Esophagus (tissue), 2 donors: Measurements from ENCODE around the gene MYL3. TPM values are rescaled to one million over a fixed set of nuclear protein-coding genes. Genes with fewer than 3 reads are reported as not detected.

Experiments
- H3K27ac ChIP-seq, 2 donors: one replicate each; pipeline ENCODE4 v1.5.1; 2013; ENCODE audit warnings: low read depth in 2 of 2, mild to moderate bottlenecking in 2 of 2, inconsistent platforms in 1 of 2, low read length in 1 of 2, moderate library complexity in 1 of 2
- H3K27me3 ChIP-seq, 2 donors: one replicate each; pipeline ENCODE4 v1.6.1; 2013; ENCODE audit warnings: low read length in 2 of 2, control low read depth in 1 of 2, mild to moderate bottlenecking in 1 of 2; ENCODE audit not compliant: insufficient read depth in 2 of 2, control insufficient read depth in 1 of 2
- H3K36me3 ChIP-seq, 2 donors: one replicate each; pipeline ENCODE4 v1.6.1; 2013; ENCODE audit warnings: low read length in 1 of 2; ENCODE audit not compliant: control insufficient read depth in 2 of 2, insufficient read depth in 2 of 2
- H3K4me1 ChIP-seq, 2 donors: one replicate each; pipeline ENCODE4 v1.6.1; 2013; ENCODE audit warnings: low read length in 1 of 2; ENCODE audit not compliant: control insufficient read depth in 2 of 2, insufficient read depth in 2 of 2
- H3K4me3 ChIP-seq, 2 donors: one replicate each; pipeline ENCODE4 v1.5.1; 2013; ENCODE audit warnings: low read length in 2 of 2, mild to moderate bottlenecking in 2 of 2, low read depth in 1 of 2, moderate library complexity in 1 of 2
- H3K9me3 ChIP-seq, 2 donors: one replicate each; pipeline ENCODE4 v1.6.1; 2013; ENCODE audit warnings: mild to moderate bottlenecking in 2 of 2, low read depth in 1 of 2, low read length in 1 of 2, moderate library complexity in 1 of 2; ENCODE audit not compliant: control insufficient read depth in 2 of 2, insufficient read depth in 1 of 2
- WGBS, 2 donors: extraction: QIAGEN DNeasy Blood & Tissue Kit; methylation state at CpG; one replicate each; pipeline ENCODE4 v1.1.7; 2013; 5-methylcytosine and 5-hydroxymethylcytosine counted together
- polyA plus RNA-seq, 2 donors: library from polyadenylated mRNA; stranded (reverse); fragments of 200-250 nt; gene quantifications; one replicate each; pipeline ENCODE4 v1.2.3, GENCODE V29; 2013
- donor health status: healthy with polysubstance abuse.
- donor health status: Bipolar disorder and iron deficiency.

MYL3 gene
- polyA plus RNA-seq, 2 donors = 0.67 to 0.87 TPM

DNA sequence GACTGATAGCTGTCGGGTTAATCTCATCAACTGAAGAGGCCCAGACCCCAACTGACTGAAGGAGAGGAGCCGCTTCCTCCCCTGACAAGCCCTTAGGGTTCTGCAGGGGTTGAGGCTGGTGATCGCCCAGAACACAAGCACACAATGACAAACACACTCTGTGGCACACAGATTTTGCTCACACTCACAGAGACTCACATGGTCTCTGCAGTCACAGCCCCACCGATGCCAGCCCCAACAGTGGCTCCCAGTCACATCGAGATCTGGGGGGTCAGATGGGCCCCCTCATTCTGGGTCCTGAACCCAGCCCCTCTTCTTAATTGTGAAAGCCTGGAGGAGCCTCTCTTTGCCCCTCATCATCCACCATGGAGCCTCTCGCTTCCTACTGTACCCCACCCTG lies 31.0 kb upstream of the MYL3 start:
- 86 to 93% methylated on average over 6 of the region's 6 CpGs for WGBS, 2 donors
- Histone ChIP-seq H3K4me3 (no peak overlapping the region), H3K4me1 (peaks cover 8 to 13% of the 10 kb centered on the region in 2 donors), H3K27ac (no peak overlapping the region), H3K27me3 (no peaks in the 10 kb centered on the region), H3K9me3 (no peaks in the 10 kb centered on the region), H3K36me3 (no peaks in the 10 kb centered on the region)

DNA sequence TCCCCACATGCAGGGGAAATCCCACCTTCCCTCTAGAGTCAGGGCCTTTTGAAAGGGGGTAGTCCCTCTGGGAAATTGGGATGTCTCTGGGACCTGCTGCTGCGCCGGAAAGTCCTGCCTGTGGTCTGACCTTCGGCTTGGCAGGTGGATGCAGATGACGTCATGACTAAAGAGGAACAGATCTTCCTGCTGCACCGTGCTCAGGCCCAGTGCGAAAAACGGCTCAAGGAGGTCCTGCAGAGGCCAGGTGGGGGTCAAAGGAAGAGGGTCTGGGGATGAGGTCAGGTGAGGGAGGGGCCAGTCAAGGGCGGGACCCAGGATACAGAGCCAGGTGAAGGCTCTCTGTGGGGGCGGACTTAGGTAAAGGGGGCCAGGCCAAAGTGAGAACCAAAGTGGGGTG lies 30.5 kb upstream of the MYL3 start:
- Histone ChIP-seq H3K27ac (no peak overlapping the region), H3K27me3 (no peaks in the 10 kb centered on the region), H3K9me3 (no peaks in the 10 kb centered on the region), H3K4me1 (peaks cover 8 to 11% of the 10 kb centered on the region in 2 donors), H3K36me3 (no peaks in the 10 kb centered on the region), H3K4me3 (no peak overlapping the region)
- 74 to 77% methylated on average over 9 of the region's 9 CpGs for WGBS, 2 donors

DNA sequence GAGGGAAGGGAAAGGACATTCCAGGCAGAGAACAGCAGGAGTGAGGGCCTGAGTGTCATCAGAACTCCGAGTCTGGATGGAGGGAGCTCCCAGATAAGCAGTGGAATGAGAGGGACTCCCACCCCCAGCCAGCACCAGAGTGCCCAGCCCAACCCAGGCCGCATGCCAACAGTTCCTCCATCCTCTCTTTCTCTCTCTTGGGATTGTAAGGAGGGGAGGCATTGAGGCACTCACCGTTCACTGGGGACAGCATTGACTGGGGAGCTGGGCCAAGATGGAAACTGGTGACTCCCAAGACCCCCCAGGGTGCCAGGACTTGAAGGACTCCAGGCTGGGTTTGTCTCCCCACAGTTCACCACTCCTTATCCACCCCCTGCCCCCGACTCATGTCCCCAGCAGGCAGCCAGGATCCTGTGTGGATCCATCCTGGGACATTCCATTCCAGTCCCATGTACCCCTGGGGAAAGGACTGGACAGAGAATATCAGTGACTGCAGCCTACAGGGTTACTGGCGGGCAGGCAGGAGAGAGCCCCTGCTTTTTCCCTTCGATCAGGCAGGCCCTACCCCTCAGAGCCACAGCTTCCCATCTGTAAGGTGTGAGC lies 30.0 kb upstream of the MYL3 start:
- Histone ChIP-seq H3K36me3 (no peaks in the 10 kb centered on the region), H3K4me1 (peaks cover 7 to 8% of the 10 kb centered on the region in 2 donors), H3K4me3 (no peak overlapping the region), H3K27me3 (no peaks in the 10 kb centered on the region), H3K9me3 (no peaks in the 10 kb centered on the region), H3K27ac (no peak overlapping the region)
- 73 to 78% methylated on average over 6 of the region's 6 CpGs for WGBS, 2 donors

DNA sequence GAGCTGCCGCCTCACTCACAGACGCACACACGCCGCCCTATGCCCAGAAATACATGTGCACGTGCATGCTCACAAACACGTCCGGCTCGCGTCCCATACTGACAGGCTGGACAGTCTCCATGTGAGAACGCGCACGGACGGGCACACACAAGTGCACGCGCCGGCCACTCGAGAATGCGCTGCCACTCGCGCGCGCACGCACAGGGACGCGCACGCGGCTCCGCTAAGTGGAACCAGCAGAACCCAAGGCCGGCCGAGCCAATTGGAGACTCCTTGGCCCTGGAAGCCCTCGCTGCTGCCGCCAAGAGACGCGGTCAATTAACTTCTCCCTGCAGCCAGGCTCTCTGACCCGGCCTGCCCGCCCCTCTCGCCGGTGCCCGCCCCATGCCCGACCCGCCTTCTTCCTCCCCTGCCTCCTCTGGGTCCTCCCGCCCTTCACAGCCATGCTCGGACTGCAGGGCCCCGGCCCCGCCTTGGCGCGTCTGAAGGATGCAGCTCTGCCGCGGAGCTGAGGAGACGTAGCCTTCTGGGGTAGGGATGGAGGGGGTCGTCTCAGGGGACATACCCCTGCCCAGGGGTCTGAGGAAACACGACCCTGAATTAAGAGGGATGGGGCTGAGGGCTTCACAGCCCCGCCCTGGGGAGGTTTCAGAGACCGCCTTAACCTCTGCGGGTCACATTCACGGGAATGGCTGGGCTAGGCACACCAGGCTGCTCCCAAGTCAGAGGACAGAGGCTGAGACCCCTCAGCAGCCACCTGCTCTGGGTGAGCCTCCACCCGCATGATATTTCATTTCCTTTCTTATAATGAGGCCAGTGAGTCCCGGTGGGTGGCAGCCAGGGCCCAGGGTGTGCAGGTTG lies 29.3 kb upstream of the MYL3 start:
- Histone ChIP-seq H3K9me3 (no peaks in the 10 kb centered on the region), H3K4me1 (peaks cover 7 to 8% of the 10 kb centered on the region in 2 donors), H3K4me3 (peak overlapping the region; percentile 37 to 42), H3K27me3 (no peaks in the 10 kb centered on the region), H3K27ac (no peak overlapping the region), H3K36me3 (no peaks in the 10 kb centered on the region)
- WGBS, 2 donors = 7 to 8% methylated on average over 57 to 58 of the region's 58 CpGs

DNA sequence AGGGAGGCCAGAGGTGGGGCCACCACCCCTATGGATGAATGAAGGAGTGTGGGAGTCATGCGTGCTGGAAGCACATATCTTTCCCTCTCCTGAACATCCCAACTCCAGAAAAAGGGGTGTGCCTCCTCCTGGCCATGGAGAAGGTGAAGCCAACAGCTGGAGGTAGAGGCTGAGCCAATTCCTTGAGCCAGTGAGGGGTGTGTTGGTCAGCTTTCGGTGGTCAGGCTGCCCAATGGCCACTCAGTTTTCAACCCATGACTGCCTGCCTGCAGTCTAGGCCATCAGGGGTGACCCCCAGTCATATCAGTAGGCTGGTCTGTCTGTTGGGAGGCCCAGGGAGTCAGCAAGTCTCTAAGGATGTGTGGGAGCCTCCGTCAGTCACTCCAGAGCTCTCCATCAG lies 27.9 kb upstream of the MYL3 start:
- peaks cover 7 to 8% of the 10 kb centered on the region in 2 donors for H3K4me1 ChIP-seq
- 86% methylated on average over 3 of the region's 3 CpGs for WGBS, 2 donors
- H3K4me3 ChIP-seq = no peak overlapping the region
- H3K36me3 ChIP-seq = no peaks in the 10 kb centered on the region
- no peak overlapping the region for H3K27ac ChIP-seq
- no peaks in the 10 kb centered on the region for H3K9me3 ChIP-seq
- no peaks in the 10 kb centered on the region for H3K27me3 ChIP-seq

DNA sequence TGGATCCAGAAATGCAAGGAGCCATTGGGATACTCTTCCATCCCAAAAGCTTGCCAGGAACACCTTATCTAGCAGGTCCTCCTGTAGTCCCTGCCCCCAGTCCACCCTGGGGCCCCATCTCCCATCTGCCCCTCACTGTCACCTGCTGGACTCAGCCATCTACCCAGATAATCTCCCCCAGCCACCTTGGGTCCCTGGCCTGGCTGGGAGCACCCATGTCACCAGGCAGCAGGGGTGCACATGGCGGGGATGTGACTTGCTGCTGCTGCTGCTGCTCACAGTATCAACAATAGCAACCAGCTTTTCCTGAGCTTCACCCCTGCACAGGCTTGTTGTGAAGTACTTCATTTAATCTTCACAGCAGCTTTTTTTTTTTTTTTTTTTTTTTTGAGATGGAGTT lies 26.9 kb upstream of the MYL3 start:
- no peak overlapping the region for H3K4me3 ChIP-seq
- 93 to 96% methylated on average over 1 of the region's 1 CpG for WGBS, 2 donors
- H3K9me3 ChIP-seq = no peaks in the 10 kb centered on the region
- no peak overlapping the region for H3K27ac ChIP-seq
- no peaks in the 10 kb centered on the region for H3K27me3 ChIP-seq
- peaks cover 7 to 8% of the 10 kb centered on the region in 2 donors for H3K4me1 ChIP-seq
- H3K36me3 ChIP-seq = no peaks in the 10 kb centered on the region

DNA sequence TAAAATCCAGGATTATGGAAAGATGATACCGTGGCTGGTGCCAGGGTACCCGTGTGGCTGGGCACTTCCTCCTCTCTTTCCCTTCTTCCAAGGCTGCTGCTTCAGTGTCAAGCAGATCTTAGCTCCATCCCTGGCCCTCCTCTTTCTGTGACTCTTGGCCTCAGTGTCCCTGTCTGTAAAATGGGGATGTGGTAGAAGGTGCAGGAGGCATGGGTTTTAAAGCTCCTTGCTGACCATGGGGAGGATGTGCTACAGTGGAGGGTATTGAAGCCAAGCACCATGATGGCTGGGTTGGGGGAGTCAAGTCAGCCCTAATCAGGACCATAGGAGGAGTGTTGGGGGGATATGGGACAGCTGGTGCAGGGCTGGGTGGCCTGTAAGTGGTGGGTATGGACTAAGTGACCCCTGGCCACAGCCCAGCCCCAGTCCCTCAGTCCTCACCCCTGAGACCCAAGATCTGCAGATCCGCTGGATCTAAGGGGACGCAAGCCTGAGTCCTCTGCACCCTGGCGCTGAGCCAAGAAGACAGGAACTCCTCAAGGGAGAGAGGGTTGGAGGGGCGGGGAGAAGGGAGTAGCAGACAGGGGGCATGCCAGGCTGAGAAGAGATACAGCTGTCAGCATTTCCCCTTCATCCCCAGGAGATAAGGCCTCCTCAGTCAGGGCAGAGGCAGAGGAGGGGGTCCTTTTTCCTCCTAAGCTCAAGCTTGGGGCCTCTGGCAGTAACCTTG lies 26.3 kb upstream of the MYL3 start:
- Histone ChIP-seq H3K36me3 (no peaks in the 10 kb centered on the region), H3K27me3 (no peaks in the 10 kb centered on the region), H3K4me1 (peaks cover 7 to 8% of the 10 kb centered on the region in 2 donors), H3K9me3 (no peaks in the 10 kb centered on the region), H3K4me3 (no peak overlapping the region), H3K27ac (no peak overlapping the region)
- WGBS, 2 donors = 45 to 60% methylated on average over 6 of the region's 6 CpGs

DNA sequence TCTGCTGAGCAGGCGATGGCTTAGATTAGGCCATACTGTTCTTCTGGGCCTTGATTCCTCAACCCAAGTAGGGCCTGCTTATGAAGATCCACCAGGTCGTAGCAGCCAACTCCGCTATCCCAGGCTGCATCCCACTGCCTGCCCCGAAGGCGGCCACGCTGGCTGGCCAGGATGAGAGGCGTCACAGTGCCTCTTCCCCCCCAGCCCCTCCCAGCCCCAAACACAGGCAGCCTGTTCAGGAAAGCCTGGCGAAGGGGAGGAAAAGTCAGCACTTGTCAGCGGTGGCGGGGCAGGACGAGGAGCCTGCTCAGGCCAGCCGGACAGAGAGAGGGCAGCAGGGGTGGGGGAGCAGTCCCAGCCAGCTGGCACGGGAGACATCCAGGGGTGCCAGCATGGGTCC lies 25.5 kb upstream of the MYL3 start:
- Histone ChIP-seq H3K4me3 (no peak overlapping the region), H3K27ac (no peak overlapping the region), H3K9me3 (no peaks in the 10 kb centered on the region), H3K4me1 (peaks cover 7 to 8% of the 10 kb centered on the region in 2 donors), H3K27me3 (peaks cover 0 to 3% of the 10 kb centered on the region in 2 donors), H3K36me3 (no peaks in the 10 kb centered on the region)
- 72 to 75% methylated on average over 13 of the region's 13 CpGs for WGBS, 2 donors

DNA sequence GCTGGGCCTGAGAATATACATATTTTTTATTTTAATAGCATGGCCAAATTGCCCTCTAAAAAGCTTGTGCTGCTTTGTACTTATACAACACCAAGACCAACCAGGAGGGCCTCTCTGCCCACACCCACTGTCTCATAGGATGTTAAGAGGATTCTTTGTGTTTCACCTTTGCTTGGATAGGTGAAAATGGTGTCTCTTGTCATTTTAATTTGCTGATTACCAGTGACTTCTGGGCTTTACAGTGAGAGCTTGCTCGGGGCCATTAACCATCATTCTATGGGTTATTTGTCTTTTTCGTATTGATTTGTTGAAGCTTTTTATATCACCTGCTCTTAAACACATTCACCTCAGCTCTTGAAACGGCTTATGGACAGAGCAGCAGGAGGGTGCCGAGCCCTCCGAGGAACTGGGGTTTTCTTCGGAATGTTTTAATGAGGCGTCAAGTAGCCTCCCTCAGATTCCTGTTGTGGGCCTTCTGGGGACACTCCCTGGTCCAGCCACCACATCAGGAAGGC lies 24.8 kb upstream of the MYL3 start:
- Histone ChIP-seq H3K9me3 (no peaks in the 10 kb centered on the region), H3K36me3 (no peaks in the 10 kb centered on the region), H3K27ac (no peak overlapping the region), H3K4me3 (no peak overlapping the region), H3K27me3 (peaks cover 0 to 6% of the 10 kb centered on the region in 2 donors), H3K4me1 (peaks cover 7 to 8% of the 10 kb centered on the region in 2 donors)
- WGBS, 2 donors = 73 to 74% methylated on average over 7 of the region's 7 CpGs
